ENCODE results near the gene RFPL3.

The RFPL3 gene

DNA sequence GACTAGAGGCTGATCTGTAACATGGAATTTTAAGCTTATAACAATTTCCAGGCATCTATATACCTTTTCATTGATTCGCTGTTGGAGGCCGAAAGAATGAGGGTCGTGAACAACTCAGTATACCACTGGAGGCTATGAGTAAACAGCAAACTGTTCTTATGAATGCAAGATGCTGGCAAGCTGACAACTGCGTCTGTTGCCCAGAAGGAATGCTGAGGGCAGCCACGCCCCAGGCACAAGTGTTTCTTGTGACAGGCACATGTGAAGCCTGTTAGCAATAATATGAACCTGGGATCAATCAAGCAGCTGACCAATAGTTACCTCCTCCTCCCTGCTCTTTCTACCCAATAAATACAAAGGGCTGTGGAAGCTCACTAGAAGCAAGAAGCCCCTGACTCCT is 39.1 kb downstream of the RFPL3 start:
- Histone ChIP-seq H3K27me3 (replicated peaks; ENCODE audit: control insufficient read depth, insufficient read depth, low read length) (no peaks in the 10 kb centered on the region), H3K4me1 (ENCODE audit: control insufficient read depth, insufficient read depth, low read length) (no peaks in the 10 kb centered on the region), H3K9me3 (ENCODE audit: control insufficient read depth, low read length) (no peaks in the 10 kb centered on the region), H3K4me3 (ENCODE audit: low read length) (no peak overlapping the region), H3K36me3 (ENCODE audit: control insufficient read depth, insufficient read depth, low read length, severe bottlenecking) (peaks cover 98% of the 10 kb centered on the region), H3K9ac (ENCODE audit: low read length) (no peak overlapping the region)
- DNase-seq (ENCODE audit: low read depth) = peak; percentile 63

DNA sequence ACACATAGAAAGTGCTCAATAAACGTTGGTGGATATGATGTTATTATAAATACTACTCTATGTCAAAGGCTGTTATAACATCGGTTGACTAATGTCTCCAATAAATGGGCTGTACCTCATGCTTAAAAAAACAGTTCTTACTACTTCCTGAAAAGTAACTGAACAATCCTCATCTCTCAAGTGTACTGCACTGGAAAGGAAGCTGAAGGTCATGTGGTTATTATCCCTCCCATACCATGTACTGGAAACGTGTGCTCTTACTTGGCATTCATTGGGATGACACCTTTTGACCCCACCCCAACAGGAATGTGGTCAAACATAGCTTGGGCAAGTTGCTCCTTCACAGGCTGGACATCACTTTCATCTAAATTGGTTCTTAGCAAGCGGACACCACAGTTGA is 43.8 kb downstream of the RFPL3 start:
- no peak for DNase-seq (ENCODE audit: low read depth)
- Histone ChIP-seq H3K9me3 (ENCODE audit: control insufficient read depth, low read length) (no peaks in the 10 kb centered on the region), H3K9ac (ENCODE audit: low read length) (no peak overlapping the region), H3K27me3 (replicated peaks; ENCODE audit: control insufficient read depth, insufficient read depth, low read length) (no peaks in the 10 kb centered on the region), H3K36me3 (ENCODE audit: control insufficient read depth, insufficient read depth, low read length, severe bottlenecking) (peaks cover 88% of the 10 kb centered on the region), H3K4me3 (ENCODE audit: low read length) (no peak overlapping the region), H3K4me1 (ENCODE audit: control insufficient read depth, insufficient read depth, low read length) (no peaks in the 10 kb centered on the region)

DNA sequence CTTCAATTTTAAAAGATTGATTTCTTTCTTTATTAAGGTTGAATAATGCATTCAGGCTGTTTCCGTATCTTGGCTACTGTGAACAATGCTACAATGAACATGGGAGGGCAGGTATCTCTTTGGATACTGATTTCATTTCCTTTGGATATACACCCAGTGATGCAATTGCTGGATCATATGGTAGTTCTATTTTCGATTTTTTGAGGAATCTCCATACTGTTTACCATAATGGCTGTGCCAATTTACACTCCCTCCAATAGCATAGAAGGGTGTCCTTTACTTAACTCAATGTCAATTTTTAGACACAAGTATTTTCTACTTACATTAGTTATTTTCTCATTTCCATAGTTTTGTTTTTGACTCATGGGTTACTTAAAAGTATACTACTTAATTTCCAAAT is 46.4 kb downstream of the RFPL3 start:
- DNase-seq (ENCODE audit: low read depth) = no peak
- H3K36me3 ChIP-seq (ENCODE audit: control insufficient read depth, insufficient read depth, low read length, severe bottlenecking) = peaks cover 87% of the 10 kb centered on the region
- no peaks in the 10 kb centered on the region for H3K9me3 ChIP-seq (ENCODE audit: control insufficient read depth, low read length)
- H3K9ac ChIP-seq (ENCODE audit: low read length) = no peak overlapping the region
- H3K4me1 ChIP-seq (ENCODE audit: control insufficient read depth, insufficient read depth, low read length) = no peaks in the 10 kb centered on the region
- H3K27me3 ChIP-seq (replicated peaks; ENCODE audit: control insufficient read depth, insufficient read depth, low read length) = no peaks in the 10 kb centered on the region
- no peak overlapping the region for H3K4me3 ChIP-seq (ENCODE audit: low read length)

DNA sequence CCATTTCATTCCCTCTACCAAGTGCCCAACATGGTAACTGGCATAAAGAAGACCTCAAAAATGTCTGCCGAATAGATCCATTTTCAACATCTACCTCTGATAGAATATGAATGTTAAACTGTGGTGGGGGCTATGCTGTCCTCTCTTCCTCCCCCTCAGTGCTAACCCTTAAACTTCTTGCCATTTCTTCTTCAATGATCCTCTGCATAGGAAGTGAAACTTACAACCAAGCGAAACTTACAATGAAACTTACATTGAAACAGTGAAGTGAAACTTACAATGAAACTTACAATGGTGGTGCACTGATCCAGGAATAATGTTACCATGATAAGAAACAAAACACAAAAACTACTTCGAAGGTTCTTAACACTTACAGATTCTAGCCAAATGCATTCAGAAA is 49.6 kb downstream of the RFPL3 start:
- Histone ChIP-seq H3K9me3 (ENCODE audit: control insufficient read depth, low read length) (no peaks in the 10 kb centered on the region), H3K4me3 (ENCODE audit: low read length) (no peak overlapping the region), H3K36me3 (ENCODE audit: control insufficient read depth, insufficient read depth, low read length, severe bottlenecking) (peaks cover 56% of the 10 kb centered on the region), H3K4me1 (ENCODE audit: control insufficient read depth, insufficient read depth, low read length) (peaks cover 18% of the 10 kb centered on the region), H3K27me3 (replicated peaks; ENCODE audit: control insufficient read depth, insufficient read depth, low read length) (no peaks in the 10 kb centered on the region), H3K9ac (ENCODE audit: low read length) (no peak overlapping the region)
- DNase-seq (ENCODE audit: low read depth) = no peak

DNA sequence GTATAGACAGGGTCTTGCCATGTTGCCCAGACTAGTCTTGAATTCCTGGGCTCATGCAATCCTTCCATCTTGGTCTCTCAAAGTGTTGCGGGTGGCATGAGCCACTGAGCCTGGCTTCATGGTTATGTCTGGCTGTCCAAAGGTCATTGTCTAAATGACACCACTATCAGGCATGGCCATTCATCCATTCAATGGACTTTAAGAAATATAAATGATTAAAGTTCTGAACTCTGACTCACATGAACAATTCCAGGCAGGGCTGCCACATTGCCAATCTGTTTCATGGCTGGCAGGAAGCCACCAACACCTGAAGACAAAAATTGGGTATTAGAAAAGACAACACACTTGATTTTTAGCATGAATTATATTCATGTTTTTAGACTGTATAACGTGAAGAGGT is 50.3 kb downstream of the RFPL3 start:
- H3K9me3 ChIP-seq (ENCODE audit: control insufficient read depth, low read length) = no peaks in the 10 kb centered on the region
- peaks cover 56% of the 10 kb centered on the region for H3K36me3 ChIP-seq (ENCODE audit: control insufficient read depth, insufficient read depth, low read length, severe bottlenecking)
- H3K9ac ChIP-seq (ENCODE audit: low read length) = no peak overlapping the region
- peaks cover 22% of the 10 kb centered on the region for H3K4me1 ChIP-seq (ENCODE audit: control insufficient read depth, insufficient read depth, low read length)
- no peak for DNase-seq (ENCODE audit: low read depth)
- no peaks in the 10 kb centered on the region for H3K27me3 ChIP-seq (replicated peaks; ENCODE audit: control insufficient read depth, insufficient read depth, low read length)
- no peak overlapping the region for H3K4me3 ChIP-seq (ENCODE audit: low read length)

DNA sequence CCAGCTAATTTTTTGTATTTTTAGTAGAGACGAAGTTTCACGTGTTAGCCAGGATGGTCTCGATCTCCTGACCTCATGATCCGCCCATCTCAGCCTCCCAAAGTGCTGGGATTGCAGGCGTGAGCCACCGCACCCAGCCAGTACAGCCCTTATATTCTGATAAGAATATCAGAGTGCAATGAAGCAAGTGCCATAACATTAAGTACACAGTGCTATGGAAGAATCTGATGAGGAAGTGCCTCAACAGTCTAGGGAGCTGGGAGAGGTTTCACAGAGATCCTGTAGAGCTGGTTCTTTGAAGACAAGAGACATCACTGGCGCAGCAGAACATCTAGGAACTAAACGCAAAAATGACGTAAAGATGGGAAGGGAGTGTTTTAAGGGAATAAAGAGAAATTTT is 52.3 kb downstream of the RFPL3 start:
- no peaks in the 10 kb centered on the region for H3K27me3 ChIP-seq (replicated peaks; ENCODE audit: control insufficient read depth, insufficient read depth, low read length)
- peaks cover 39% of the 10 kb centered on the region for H3K36me3 ChIP-seq (ENCODE audit: control insufficient read depth, insufficient read depth, low read length, severe bottlenecking)
- H3K9me3 ChIP-seq (ENCODE audit: control insufficient read depth, low read length) = no peaks in the 10 kb centered on the region
- no peak overlapping the region for H3K4me3 ChIP-seq (ENCODE audit: low read length)
- peaks cover 22% of the 10 kb centered on the region for H3K4me1 ChIP-seq (ENCODE audit: control insufficient read depth, insufficient read depth, low read length)
- no peak for DNase-seq (ENCODE audit: low read depth)
- no peak overlapping the region for H3K9ac ChIP-seq (ENCODE audit: low read length)

DNA sequence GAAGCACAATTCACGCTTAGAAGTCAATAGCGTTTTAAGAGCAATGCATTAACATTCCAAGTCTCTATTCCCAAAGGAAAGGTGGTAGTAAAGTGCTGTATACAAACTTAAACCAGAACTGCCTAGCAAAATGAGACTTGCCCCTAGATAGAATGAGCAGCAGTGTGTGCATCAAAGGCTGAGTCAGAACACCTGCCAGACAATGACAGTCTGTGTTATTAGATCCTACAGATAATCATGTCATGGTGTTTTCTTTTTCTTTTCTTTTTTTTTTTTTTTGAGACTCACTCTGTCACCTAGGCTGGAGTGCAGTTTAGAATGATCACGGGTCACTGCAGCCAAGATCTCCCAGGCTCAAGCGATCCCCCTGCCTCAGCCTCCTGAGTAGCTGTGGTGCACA is 52.8 kb downstream of the RFPL3 start:
- no peak for DNase-seq (ENCODE audit: low read depth)
- no peaks in the 10 kb centered on the region for H3K9me3 ChIP-seq (ENCODE audit: control insufficient read depth, low read length)
- peak overlapping the region; percentile 96 for H3K9ac ChIP-seq (ENCODE audit: low read length)
- H3K36me3 ChIP-seq (ENCODE audit: control insufficient read depth, insufficient read depth, low read length, severe bottlenecking) = peaks cover 34% of the 10 kb centered on the region
- peak overlapping the region; percentile 94 for H3K4me3 ChIP-seq (ENCODE audit: low read length)
- H3K4me1 ChIP-seq (ENCODE audit: control insufficient read depth, insufficient read depth, low read length) = peaks cover 22% of the 10 kb centered on the region
- H3K27me3 ChIP-seq (replicated peaks; ENCODE audit: control insufficient read depth, insufficient read depth, low read length) = no peaks in the 10 kb centered on the region
